Ishikawa (cell line): ENCODE measurements around the gene PDZD7.

ENCODE experiments used
- CEBPB ChIP-seq: IDR thresholded peaks from 2 replicates; pipeline ENCODE4 v1.6.1; 2012
- CREB1 ChIP-seq: IDR thresholded peaks from 2 replicates; pipeline ENCODE4 v1.6.1; 2012; ENCODE audit warnings: low read depth
- EGR1 ChIP-seq: IDR thresholded peaks from 2 replicates; pipeline ENCODE4 v1.6.1; 2012
- EP300 ChIP-seq: IDR thresholded peaks from 2 replicates; pipeline ENCODE4 v1.6.1; 2012; ENCODE audit warnings: borderline replicate concordance
- FOXM1 ChIP-seq: IDR thresholded peaks from 2 replicates; pipeline ENCODE4 v1.6.1; 2012; ENCODE audit warnings: low read depth, borderline replicate concordance
- MAX ChIP-seq: IDR thresholded peaks from 2 replicates; pipeline ENCODE4 v1.6.1; 2012
- NFIC ChIP-seq: IDR thresholded peaks from 2 replicates; pipeline ENCODE4 v1.6.1; 2012
- RAD21 ChIP-seq: IDR thresholded peaks from 2 replicates; pipeline ENCODE4 v1.6.1; 2012; ENCODE audit warnings: low read depth
- REST ChIP-seq: IDR thresholded peaks from 2 replicates; pipeline ENCODE4 v1.6.1; 2012; ENCODE audit warnings: low read depth, mild to moderate bottlenecking
- TAF1 ChIP-seq: IDR thresholded peaks from 2 replicates; pipeline ENCODE4 v1.6.1; 2012; ENCODE audit warnings: low read depth, mild to moderate bottlenecking
- TCF12 ChIP-seq: IDR thresholded peaks from 2 replicates; pipeline ENCODE4 v1.6.1; 2012; ENCODE audit warnings: low read depth
- TEAD4 ChIP-seq: IDR thresholded peaks from 2 replicates; pipeline ENCODE4 v1.6.1; 2012
- USF1 ChIP-seq: IDR thresholded peaks from 2 replicates; pipeline ENCODE4 v1.6.1; 2012
- YY1 ChIP-seq: IDR thresholded peaks from 2 replicates; pipeline ENCODE4 v1.6.1; 2012; ENCODE audit warnings: low read depth
- ZBTB7A ChIP-seq: IDR thresholded peaks from 2 replicates; pipeline ENCODE4 v1.6.1; 2012; ENCODE audit warnings: low read depth

The PDZD7 gene

GRCh38 chr10:101011517-101012423 lies 19.2 kb downstream of the PDZD7 start:
- TF ChIP-seq REST (no peak), FOXM1 (no peak), USF1 (no peak), MAX (no peak), EP300 (no peak), TEAD4 (no peak), CREB1 (no peak), ZBTB7A (no peak), YY1 (no peak), TCF12 (no peak), TAF1 (no peak), CEBPB (no peak), EGR1 (no peak), RAD21 (no peak), NFIC (no peak)

GRCh38 chr10:101010329-101010728 lies 20.6 kb downstream of the PDZD7 start:
- no peak for TF ChIP-seq REST
- no peak for TF ChIP-seq TCF12

GRCh38 chr10:101008823-101009423 lies 22.0 kb downstream of the PDZD7 start:
- TF ChIP-seq RAD21: no peak
- no peak for TF ChIP-seq FOXM1
- no peak for TF ChIP-seq TEAD4
- no peak for TF ChIP-seq REST
- TF ChIP-seq USF1: no peak
- TF ChIP-seq ZBTB7A: 0 out of 2 replicates have a peak, but pooled peaks have one; percentile 59

- TF ChIP-seq REST (no peak), FOXM1 (no peak), EP300 (no peak), EGR1 (no peak), RAD21 (no peak), MAX (no peak), TCF12 (no peak), USF1 (no peak), NFIC (no peak), YY1 (no peak)
These were observed 22.8 kb downstream of the PDZD7 start for GRCh38 chr10:101007915-101008822.
